ENCODE results near the gene ARG2.

Gene ARG2

DNA sequence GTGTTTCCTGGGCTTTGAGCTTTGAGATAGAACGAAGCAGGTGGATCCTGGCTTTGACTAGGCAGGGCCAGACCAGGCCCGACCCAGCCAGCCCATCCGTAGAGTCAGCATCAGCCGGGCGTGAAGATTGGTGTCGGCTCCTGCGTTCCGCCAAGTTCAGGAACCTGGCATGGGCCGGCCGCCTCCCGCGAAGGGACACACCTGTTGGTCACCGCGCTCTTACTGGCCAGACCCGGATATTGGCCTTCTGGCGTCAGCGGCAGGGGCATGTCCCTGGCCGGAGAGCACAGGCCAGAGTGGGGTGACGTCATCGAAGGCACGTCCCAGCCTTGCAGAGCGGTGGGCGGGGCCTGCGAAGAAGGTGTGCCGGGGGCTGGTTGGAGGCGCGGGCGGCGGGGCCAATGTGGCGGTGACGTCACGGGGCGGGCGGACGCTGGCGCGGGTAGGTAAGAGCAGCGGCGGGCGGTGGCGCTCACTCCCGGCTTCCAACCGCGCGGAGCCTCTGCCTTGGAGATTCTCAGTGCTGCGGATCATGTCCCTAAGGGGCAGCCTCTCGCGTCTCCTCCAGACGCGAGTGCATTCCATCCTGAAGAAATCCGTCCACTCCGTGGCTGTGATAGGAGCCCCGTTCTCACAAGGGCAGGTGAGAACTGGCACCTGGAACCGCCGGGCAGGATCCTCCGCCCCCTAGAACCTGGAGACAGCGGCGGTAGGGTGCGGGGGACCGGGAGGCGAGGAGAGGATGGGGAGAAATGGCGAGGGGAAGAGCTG lies at the start of gene ARG2:
Gene ARG2 (plus strand): TSS at position 475 of the 771 bp plus-strand sequence. CDS start 58 bp downstream, at position 533.
- TF ChIP-seq EZH2phosphoT487 (IDR thresholded peaks at IDR 0.05; ENCODE audit: borderline replicate concordance, low read length) (no peak), CTCF (IDR thresholded peaks at IDR 0.05; ENCODE audit: low read depth, low read length, poor library complexity, severe bottlenecking) (no peak)
- no peak within 1 kb of the TSS for H3K27ac ChIP-seq (ENCODE audit: low read depth, low read length)

GRCh38 chr14:67570453-67570852 lies 49.3 kb upstream of the ARG2 start:
- no peak overlapping the region for H3K4me2 ChIP-seq (ENCODE audit: low read length)
- no peaks in the 10 kb centered on the region for H3K36me3 ChIP-seq (ENCODE audit: control insufficient read depth, low read length)
- H3K27ac ChIP-seq (ENCODE audit: low read depth, low read length), result no peak overlapping the region
- no peaks in the 10 kb centered on the region for H3F3A ChIP-seq (ENCODE audit: control insufficient read depth, insufficient read depth)
- no peak overlapping the region for H3K4me3 ChIP-seq (ENCODE audit: low read length)
- H3K4me1 ChIP-seq (ENCODE audit: control insufficient read depth, low read length), result no peaks in the 10 kb centered on the region
- TF ChIP-seq CTCF (IDR thresholded peaks at IDR 0.05; ENCODE audit: low read depth, low read length, poor library complexity, severe bottlenecking) (no peak), EZH2phosphoT487 (IDR thresholded peaks at IDR 0.05; ENCODE audit: borderline replicate concordance, low read length) (no peak)
- H3K79me2 ChIP-seq (ENCODE audit: control insufficient read depth, low read length), result no peaks in the 10 kb centered on the region
- no peaks in the 10 kb centered on the region for H3K9me3 ChIP-seq (ENCODE audit: control insufficient read depth, insufficient read depth, low read length)
- H4K20me1 ChIP-seq (ENCODE audit: control insufficient read depth, insufficient read depth, low read depth, low read length), result no peaks in the 10 kb centered on the region
- no peaks in the 10 kb centered on the region for H3K9me2 ChIP-seq (replicated peaks; ENCODE audit: control insufficient read depth, low read length)
- peaks cover 6% of the 10 kb centered on the region for H3K27me3 ChIP-seq (ENCODE audit: control insufficient read depth, low read length)

More for the DNA sequence above, at the start of gene ARG2:
- Histone ChIP-seq H3K9me3 (ENCODE audit: control insufficient read depth, insufficient read depth, low read length) (no peaks in the 10 kb centered on the region), H3K36me3 (ENCODE audit: control insufficient read depth, low read length) (no peaks in the 10 kb centered on the region), H3K4me2 (ENCODE audit: low read length) (peak within 1 kb of the TSS; percentile 83), H3K79me2 (ENCODE audit: control insufficient read depth, low read length) (no peaks in the 10 kb centered on the region), H3K27me3 (ENCODE audit: control insufficient read depth, low read length) (peaks cover 20% of the 10 kb centered on the region), H4K20me1 (ENCODE audit: control insufficient read depth, insufficient read depth, low read depth, low read length) (no peaks in the 10 kb centered on the region), H3F3A (ENCODE audit: control insufficient read depth, insufficient read depth) (peaks cover 2% of the 10 kb centered on the region; the same call in 1 of the 2 replicates), H3K4me1 (ENCODE audit: control insufficient read depth, low read length) (peaks cover 24% of the 10 kb centered on the region), H3K4me3 (ENCODE audit: low read length) (peak within 1 kb of the TSS; percentile 77), H3K9me2 (replicated peaks; ENCODE audit: control insufficient read depth, low read length) (no peaks in the 10 kb centered on the region)

DNA sequence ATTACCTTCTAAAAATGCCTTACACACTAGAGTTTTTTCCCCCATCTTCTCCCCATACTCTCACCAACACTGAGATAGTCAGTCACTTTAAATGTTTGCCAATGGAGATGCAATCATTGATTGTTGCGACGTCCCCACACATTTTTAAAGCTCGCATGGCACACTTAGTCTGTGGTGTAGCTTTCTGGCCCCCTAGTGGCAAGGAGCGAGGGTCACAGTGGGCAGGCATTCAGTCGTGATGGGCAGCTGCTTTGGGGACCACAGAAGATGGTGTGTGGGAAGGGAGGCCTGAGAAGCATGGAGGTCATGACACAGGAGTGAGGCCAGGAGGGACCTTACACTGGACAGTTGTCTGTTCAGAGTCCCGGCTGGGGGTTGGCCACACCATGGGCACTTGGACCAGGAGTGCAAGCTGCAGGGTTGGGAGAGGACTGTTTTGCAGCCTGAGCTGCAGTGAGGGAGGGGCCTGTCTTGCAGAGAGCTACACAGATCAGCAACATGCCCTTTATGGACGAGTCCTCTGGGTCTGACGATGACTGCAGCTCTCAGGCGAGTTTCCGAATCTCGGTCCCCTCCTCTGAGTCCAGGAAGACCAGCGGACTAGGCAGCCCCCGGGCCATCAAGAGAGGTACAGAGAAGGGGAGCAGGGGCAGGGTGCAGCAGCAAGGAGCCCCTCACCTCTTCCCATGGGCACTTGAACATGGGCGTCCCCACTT lies 48.3 kb upstream of the ARG2 start:
- TF ChIP-seq EZH2phosphoT487 (IDR thresholded peaks at IDR 0.05; ENCODE audit: borderline replicate concordance, low read length), result no peak
- peak; percentile 98 for TF ChIP-seq CTCF (IDR thresholded peaks at IDR 0.05; ENCODE audit: low read depth, low read length, poor library complexity, severe bottlenecking)
- H3F3A ChIP-seq (ENCODE audit: control insufficient read depth, insufficient read depth), result no peaks in the 10 kb centered on the region
- H3K4me1 ChIP-seq (ENCODE audit: control insufficient read depth, low read length), result no peaks in the 10 kb centered on the region
- H3K9me2 ChIP-seq (replicated peaks; ENCODE audit: control insufficient read depth, low read length), result no peaks in the 10 kb centered on the region
- peaks cover 2% of the 10 kb centered on the region; the same call in 1 of the 2 replicates for H3K27me3 ChIP-seq (ENCODE audit: control insufficient read depth, low read length)
- no peaks in the 10 kb centered on the region for H3K79me2 ChIP-seq (ENCODE audit: control insufficient read depth, low read length)
- no peak overlapping the region for H3K27ac ChIP-seq (ENCODE audit: low read depth, low read length)
- H4K20me1 ChIP-seq (ENCODE audit: control insufficient read depth, insufficient read depth, low read depth, low read length), result no peaks in the 10 kb centered on the region
- no peak overlapping the region for H3K4me3 ChIP-seq (ENCODE audit: low read length)
- no peaks in the 10 kb centered on the region for H3K36me3 ChIP-seq (ENCODE audit: control insufficient read depth, low read length)
- H3K4me2 ChIP-seq (ENCODE audit: low read length), result no peak overlapping the region
- no peaks in the 10 kb centered on the region for H3K9me3 ChIP-seq (ENCODE audit: control insufficient read depth, insufficient read depth, low read length)
